NCI-H1930 (cell line): ENCODE data around the gene CECR2.

Experiments
- DNase-seq, 2 experiments: peaks; one replicate each; lab custom pipeline; 2025; lab: John Stamatoyannopoulos, UW

The CECR2 gene

GRCh38 chr22:17368144-17368543 is 1.1 kb upstream of the CECR2 start:
- no peak for DNase-seq

DNA sequence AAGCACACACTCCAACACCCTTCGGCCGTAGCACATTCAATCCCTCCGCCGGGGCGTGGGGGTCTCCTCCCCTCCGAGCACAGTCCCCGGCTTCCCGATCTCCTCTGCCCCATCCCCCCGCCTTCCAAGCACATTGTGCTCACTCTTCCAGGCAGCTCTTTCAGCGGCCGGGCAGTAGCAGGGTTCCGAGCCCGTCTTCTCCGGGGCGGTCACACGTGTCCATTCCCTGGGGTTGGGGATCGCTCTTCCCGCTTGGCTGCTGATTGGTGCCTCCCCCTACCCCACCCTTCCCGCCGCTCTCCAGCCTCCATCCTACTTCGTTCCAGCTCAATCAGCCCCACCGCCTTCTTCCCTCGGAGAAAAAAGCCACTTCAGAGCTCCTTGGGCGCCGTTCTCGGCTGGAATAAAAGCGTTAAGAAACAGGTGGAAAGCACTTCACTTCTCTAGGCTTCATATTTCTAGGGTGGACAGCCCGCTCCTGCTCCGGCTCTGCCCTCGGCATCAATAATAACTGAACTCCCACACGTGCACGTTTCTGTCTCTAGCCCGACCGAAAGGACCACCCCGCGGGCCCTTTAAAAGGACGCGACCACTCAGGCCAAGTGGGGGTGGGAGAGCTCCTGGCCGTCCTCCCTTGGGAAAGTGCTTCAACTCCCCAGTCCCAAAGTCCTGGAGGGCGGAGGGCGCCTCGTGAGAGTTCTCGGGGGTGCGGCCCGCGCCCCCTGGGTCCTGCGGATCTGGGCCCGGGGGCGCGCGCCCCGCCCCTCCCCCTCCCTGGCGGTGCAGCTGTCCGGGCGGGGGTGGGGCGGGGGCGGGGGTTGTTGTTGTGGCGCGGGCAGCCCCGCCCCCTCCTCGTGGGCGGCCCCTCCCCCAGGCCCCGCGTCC is 464 bp upstream of the CECR2 start:
- peak; percentile 62 to 77 for DNase-seq

- no peak for DNase-seq
These were observed 936 bp downstream of the CECR2 start for GRCh38 chr22:17370026-17370765.

- no peak for DNase-seq
These were observed 1.6 kb downstream of the CECR2 start for GRCh38 chr22:17370766-17371432.

GRCh38 chr22:17371448-17371847 is 2.2 kb downstream of the CECR2 start:
- DNase-seq, result no peak

DNA sequence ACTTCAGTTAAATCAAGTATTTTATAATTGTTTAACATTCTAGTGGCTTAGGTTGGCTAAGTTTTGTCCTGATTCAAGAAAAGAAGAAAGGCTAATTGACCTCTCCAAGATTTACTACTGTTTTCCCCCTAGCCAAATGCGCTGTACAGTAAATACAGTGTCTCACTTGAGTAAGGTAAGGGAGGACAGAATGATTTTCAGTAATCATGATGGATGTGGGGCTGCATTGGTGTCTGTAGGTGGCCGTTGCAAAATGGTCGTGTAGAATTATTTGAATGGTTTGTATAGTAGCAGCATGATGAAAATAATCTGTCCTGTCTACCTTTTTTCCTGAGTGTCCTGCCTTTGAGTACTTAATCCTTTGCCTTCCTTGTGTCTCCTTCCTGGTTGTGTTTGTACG is 4.6 kb downstream of the CECR2 start:
- DNase-seq, result no peak

DNA sequence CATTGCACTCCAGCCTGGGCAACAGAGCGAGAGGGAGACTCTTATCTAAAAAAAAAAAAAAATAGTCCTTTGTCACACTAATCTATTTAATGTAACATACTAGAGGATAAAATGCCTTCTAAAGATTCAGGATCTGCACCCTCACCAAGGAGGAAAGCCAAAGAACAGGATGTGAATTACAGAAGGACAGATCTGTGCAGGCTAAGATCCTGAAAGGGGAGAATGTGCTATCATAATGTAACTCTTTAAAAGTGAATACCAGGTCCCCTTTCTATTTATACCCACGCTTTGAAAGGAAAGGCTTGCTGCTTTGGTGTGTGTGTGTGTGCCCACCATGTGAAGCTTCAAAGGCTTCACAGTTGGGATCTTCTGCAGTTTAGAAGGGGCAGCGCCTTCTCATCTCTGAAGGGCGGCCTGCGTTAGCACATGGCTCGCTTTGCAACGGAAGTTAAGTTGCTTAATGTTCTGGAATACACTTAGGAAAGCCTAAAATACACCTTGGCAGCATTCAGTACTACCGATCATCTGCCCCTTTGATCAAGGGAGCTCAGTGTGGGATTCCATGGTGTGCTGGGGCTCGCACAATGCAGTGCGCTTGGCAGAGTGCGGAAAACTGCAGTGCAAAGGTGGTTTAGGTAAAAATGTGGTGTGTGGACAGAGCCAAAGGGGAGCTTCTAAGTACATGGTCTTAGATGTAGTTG is 6.8 kb downstream of the CECR2 start:
- no peak for DNase-seq

DNA sequence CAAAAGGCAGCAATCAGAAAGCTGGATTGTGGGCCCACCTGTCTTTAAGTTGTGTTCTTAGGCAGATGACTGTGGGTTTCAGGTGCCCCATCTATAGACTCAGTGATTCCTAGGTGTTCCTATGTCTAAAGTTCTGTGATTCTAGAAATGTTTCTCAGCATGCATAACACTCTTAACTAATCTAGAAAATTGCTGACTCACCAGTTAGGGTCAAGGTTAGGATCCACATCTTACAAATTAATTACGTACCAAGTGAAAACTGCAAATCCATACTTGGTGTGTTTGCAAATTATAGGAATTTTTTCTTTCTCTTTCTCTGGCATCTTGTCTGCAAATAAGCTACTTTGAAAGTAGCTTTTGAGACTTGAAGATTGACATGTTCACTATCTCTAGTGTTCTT is 7.7 kb downstream of the CECR2 start:
- DNase-seq, result no peak

- DNase-seq, result no peak
These were observed 10.7 kb downstream of the CECR2 start for GRCh38 chr22:17379944-17380343.

DNA sequence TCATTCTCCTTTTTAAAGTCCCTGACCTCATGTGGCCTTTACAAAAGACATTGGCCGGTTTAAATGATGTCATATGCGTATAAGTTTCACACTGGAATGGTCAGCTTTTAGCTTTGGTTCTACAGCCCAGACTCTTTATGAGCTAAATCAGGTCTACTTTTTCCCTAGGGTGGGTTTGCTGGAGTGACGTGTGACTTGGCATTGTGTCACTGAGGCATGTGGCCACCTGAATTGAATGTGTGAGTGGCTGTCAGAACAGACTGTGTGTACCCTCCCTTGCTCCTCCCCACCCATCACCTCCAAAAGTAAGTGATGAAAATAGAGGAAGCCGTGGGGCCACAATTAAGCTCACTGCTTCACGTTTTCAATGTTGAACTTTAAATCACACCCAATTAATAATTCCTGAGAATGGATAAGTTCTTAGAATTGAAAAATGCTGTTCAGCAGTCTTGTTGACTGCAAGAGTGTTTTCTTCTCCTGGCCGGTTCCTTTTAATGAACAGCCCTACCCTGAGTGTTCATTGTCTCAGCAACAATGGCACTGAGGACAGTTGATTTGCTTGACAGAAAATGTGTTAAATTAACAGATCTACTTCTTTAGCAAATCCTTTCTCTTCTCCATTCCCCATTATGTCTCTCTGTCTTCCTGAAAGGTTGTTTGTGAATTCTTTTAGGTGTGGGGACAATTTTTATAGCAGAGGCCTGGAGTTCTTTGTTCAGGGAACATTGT is 11.3 kb downstream of the CECR2 start:
- no peak for DNase-seq

DNA sequence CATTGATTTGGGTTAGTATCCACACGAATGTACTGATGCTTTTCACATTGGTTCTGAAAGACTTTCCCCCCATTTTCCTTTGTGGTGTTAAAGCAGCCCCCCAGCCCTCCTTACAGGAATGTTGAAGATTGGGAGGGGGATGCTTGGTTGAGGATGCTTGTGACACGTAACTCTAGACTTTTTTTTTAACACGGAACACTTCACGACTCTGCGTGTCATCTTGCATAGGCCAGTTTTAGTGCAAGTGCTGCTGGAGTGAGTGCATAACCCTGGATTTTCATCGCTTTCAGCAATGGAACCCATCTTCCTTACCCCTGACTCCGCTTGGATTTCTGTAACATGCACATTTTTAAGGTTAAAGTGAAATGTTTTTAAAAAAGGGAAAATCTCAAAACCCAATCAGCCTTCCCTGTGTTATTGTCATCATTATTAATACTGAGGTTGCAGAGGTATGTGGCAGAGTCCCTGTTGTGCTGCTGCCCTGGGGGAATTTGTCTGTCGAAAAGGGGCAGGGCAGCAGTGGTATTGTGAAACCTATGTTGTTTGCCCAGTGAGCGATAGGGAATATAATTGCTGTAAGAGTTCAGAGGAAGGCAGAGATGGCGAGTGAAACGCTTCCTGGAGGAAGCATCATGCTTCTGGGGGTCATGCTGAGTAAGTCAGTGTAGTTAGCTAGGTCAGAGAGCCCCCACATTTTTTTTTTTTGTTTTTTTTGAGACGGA is 12.1 kb downstream of the CECR2 start:
- DNase-seq, result no peak

- no peak for DNase-seq
These were observed 15.5 kb downstream of the CECR2 start for GRCh38 chr22:17384612-17385330.

GRCh38 chr22:17387356-17387755 is 18.1 kb downstream of the CECR2 start:
- no peak for DNase-seq

- DNase-seq, result no peak
These were observed 19.0 kb downstream of the CECR2 start for GRCh38 chr22:17388235-17388634.

GRCh38 chr22:17390087-17390486 is 20.8 kb downstream of the CECR2 start:
- DNase-seq, result no peak

- DNase-seq, result no peak
These were observed 27.3 kb downstream of the CECR2 start for GRCh38 chr22:17396516-17396915.

GRCh38 chr22:17397756-17398547 is 28.7 kb downstream of the CECR2 start:
- no peak for DNase-seq

DNA sequence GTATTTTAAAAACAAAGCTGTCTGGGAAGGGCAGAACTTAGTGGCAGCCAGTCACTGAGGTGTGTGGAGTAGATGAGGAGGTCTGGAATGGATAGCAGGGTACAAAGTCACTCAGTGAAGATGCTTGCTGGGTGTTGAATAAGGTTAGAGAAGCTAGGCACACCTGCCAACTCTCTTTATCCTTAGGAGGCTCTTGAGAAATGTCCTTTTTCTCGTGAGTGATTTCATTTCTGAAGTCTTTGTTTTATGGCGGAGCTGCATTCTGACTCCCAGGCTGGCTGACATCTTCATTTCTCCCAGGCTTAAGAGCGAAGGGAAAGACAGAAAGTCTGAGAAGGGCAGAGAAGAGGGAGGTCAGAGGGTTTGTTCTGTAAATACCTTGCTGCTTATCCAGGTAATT is 31.0 kb downstream of the CECR2 start:
- DNase-seq, result no peak

DNA sequence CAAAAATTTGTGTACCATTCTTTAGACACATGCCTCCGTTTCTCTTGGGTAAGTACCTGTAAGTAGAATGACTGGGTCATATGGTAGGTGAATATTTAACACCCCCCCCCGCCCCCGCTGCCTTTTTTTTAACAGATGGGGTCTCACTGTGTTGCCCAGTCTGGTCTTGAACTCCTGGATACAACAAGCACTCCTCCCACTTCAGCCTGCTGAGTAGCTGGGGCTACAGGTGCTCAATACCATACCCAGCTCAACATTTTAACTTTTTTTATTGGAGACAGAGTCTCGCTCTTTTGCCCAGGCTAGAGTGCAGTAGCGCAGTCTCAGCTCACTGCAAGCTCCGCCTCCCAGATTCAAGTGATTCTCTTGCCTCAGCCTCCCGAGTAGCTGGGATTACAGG is 32.5 kb downstream of the CECR2 start:
- DNase-seq, result no peak
